A673 (cell line): ENCODE data around the gene CPNE9. TPM values are rescaled to one million over a fixed set of nuclear protein-coding genes. Genes with fewer than 3 reads are reported as not detected.

Source experiments
- BruUV-seq: library from RNA; stranded (reverse); fragments of 400-500 nt; replicated peaks from 2 replicates; lab custom pipeline; 2021; lab: Mats Ljungman, UMichigan
- CTCF ChIA-PET: fragments of 300-600 bp; sonication (Branson Sonifier 250); formaldehyde crosslinking; loops from one replicate; lab custom pipeline; 2022; ENCODE audit warnings: antibody characterized with exemption; lab: Charles Lee
- POLR2A ChIA-PET: fragments of 300-600 bp; sonication (Branson Sonifier 250); formaldehyde crosslinking; loops from one replicate; lab custom pipeline; 2022; ENCODE audit warnings: antibody characterized with exemption; ENCODE audit not compliant: low non-redundant PET; lab: Charles Lee
- DNase-seq: peaks from one replicate; pipeline ENCODE4 v3.0.0-alpha.2; 2015; ENCODE audit warnings: low spot score
- H3K27ac ChIP-seq: fragments of 200-600 bp; sonication (generic); 2 replicates; pipeline ENCODE4 v1.5.1; 2016; ENCODE audit warnings: mixed run types, low read depth, mild to moderate bottlenecking, mixed read lengths, antibody characterized with exemption, low read length; ENCODE audit not compliant: poor library complexity, severe bottlenecking
- H3K27me3 ChIP-seq: fragments of 200-600 bp; sonication (generic); replicated peaks from 2 replicates; pipeline ENCODE4 v1.6.1; 2017; ENCODE audit warnings: mixed run types, low read depth, mild to moderate bottlenecking, mixed read lengths, antibody characterized with exemption, low read length; ENCODE audit not compliant: insufficient read depth, poor library complexity
- H3K36me3 ChIP-seq: fragments of 200-600 bp; sonication (generic); 2 replicates; pipeline ENCODE4 v1.6.1; 2016; ENCODE audit warnings: mixed run types, mild to moderate bottlenecking, mixed read lengths, antibody characterized with exemption, low read length; ENCODE audit not compliant: insufficient read depth, poor library complexity, severe bottlenecking
- H3K4me1 ChIP-seq: fragments of 200-600 bp; sonication (generic); 2 replicates; pipeline ENCODE4 v1.6.1; 2017; ENCODE audit warnings: mixed run types, mild to moderate bottlenecking, mixed read lengths, antibody characterized with exemption, low read length; ENCODE audit not compliant: insufficient read depth, poor library complexity, severe bottlenecking
- H3K4me3 ChIP-seq: fragments of 200-600 bp; sonication (generic); 2 replicates; pipeline ENCODE4 v1.5.1; 2016; ENCODE audit warnings: low read depth, mixed run types, mild to moderate bottlenecking, mixed read lengths, low read length; ENCODE audit not compliant: poor library complexity, severe bottlenecking
- H3K9me3 ChIP-seq: fragments of 200-600 bp; sonication (generic); 2 replicates; pipeline ENCODE4 v1.6.1; 2016; ENCODE audit warnings: mixed run types, low read depth, mild to moderate bottlenecking, mixed read lengths, antibody characterized with exemption, low read length; ENCODE audit not compliant: poor library complexity, severe bottlenecking
- EZH2 ChIP-seq: fragments of 200-600 bp; sonication (generic); IDR thresholded peaks from 2 replicates; pipeline ENCODE4 v1.6.1; 2017; ENCODE audit warnings: borderline replicate concordance, low read depth, mild to moderate bottlenecking, mixed read lengths, antibody characterized with exemption, low read length; ENCODE audit not compliant: poor library complexity, severe bottlenecking
- intact Hi-C: fragments of 100-400 bp; cut with micrococcal nuclease; formaldehyde crosslinking; loops from one replicate; pipeline ENCODE4 v1.10.0; 2022; ENCODE audit not compliant: unreplicated experiment
- total RNA-seq: library from RNA; stranded (reverse); gene quantifications from 2 replicates; pipeline ENCODE4 v1.2.3, GENCODE V29; 2021
- TF ChIP-seq, protein P1 (sequence below): fragments of 300-800, 200-600 bp; sonication (generic); conservative IDR thresholded peaks from 2 replicates; pipeline ENCODE4 v1.5.1; 2017; ENCODE audit warnings: low read depth, mild to moderate bottlenecking, antibody characterized with exemption, low read length, moderate library complexity, mixed read lengths

CPNE9 gene
- total RNA-seq, 1 experiment from 2014 or later: not detected

DNA sequence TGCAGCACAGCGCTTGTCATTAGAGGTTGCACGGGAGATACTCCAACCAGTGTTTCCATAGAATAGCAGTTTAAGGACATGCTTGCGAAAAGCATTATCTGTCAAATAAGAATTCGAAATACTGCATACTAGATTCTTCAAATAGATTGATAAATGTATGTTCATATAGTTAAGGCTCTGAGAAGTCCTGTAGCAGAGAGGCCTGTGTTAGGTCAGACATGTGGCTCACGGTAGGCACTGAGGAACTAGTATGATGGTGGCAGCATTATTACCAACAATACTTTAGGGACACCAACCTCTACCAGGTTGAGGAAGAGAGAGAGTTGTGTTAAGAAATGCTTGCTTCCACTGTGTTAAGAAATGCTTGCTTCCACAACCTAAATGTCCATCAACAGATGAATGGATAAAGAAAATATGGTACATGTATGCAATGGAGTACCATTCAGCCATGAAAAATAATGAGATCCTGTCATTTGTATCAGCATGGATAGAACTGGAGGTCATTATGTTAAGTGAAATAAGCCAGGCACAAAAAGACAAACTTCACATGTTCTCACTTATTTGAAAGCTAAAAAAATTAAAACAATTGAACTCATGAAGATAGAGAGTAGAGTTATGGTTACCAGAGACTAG, 39.4 kb upstream of the CPNE9 start:
- no TSS peak for BruUV-seq
- Histone ChIP-seq H3K4me1 (no peaks in the 10 kb centered on the region), H3K36me3 (peaks cover 8% of the 10 kb centered on the region), H3K9me3 (no peaks in the 10 kb centered on the region), H3K27me3 (no peaks in the 10 kb centered on the region), H3K4me3 (no peak overlapping the region), H3K27ac (no peak overlapping the region)
- TF ChIP-seq, protein P1, sequence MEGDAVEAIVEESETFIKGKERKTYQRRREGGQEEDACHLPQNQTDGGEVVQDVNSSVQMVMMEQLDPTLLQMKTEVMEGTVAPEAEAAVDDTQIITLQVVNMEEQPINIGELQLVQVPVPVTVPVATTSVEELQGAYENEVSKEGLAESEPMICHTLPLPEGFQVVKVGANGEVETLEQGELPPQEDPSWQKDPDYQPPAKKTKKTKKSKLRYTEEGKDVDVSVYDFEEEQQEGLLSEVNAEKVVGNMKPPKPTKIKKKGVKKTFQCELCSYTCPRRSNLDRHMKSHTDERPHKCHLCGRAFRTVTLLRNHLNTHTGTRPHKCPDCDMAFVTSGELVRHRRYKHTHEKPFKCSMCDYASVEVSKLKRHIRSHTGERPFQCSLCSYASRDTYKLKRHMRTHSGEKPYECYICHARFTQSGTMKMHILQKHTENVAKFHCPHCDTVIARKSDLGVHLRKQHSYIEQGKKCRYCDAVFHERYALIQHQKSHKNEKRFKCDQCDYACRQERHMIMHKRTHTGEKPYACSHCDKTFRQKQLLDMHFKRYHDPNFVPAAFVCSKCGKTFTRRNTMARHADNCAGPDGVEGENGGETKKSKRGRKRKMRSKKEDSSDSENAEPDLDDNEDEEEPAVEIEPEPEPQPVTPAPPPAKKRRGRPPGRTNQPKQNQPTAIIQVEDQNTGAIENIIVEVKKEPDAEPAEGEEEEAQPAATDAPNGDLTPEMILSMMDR: no peak
- TF ChIP-seq EZH2: no peak
- ChIA-PET CTCF (no interaction called here), POLR2A (no interaction called here)
- no peak for DNase-seq
- intact Hi-C loops: no loop called here

DNA sequence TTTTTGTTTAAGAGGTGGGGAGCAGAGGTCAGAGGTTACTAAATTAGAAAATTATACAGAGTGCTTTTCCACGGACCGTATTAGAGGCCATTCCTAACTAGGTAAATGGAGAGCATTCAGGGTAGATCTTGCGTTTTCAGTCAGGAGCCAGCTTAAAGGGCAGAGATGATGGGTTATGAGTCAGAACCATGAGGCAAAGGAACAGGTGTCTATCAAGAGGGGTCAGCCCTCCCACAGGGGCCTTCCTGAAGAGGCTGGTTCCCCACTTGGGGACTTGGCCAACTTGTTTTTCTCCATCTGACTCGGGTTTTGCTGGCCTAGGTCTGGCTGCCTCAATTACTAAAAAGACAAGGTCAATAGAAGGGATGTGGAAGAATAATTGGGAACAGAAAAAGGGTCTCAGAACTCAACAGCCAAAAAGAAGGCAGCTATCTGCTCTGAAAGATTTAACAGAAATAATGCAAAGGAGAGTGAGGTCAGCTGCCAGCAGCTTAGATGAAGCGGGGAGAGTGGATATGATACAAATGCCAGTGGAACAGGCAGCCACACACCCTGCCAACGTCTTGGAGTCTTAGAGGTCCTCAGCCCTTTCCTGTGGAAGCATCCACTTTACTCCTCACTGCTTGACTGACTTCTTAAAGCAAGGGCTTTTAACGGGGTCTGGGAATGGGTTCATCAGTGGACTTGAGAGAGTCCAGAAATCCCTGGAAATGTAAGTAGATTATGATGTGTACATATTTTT, 36.8 kb upstream of the CPNE9 start:
- Histone ChIP-seq H3K27me3 (no peaks in the 10 kb centered on the region), H3K36me3 (peaks cover 21% of the 10 kb centered on the region), H3K4me3 (no peak overlapping the region), H3K9me3 (no peaks in the 10 kb centered on the region), H3K27ac (no peak overlapping the region), H3K4me1 (no peaks in the 10 kb centered on the region)
- no peak for DNase-seq
- intact Hi-C loops: no loop called here
- POLR2A ChIA-PET: no interaction called here
- CTCF ChIA-PET: no interaction called here
- TF ChIP-seq, protein P1: no peak
- TSS peak; percentile 19 for BruUV-seq

DNA sequence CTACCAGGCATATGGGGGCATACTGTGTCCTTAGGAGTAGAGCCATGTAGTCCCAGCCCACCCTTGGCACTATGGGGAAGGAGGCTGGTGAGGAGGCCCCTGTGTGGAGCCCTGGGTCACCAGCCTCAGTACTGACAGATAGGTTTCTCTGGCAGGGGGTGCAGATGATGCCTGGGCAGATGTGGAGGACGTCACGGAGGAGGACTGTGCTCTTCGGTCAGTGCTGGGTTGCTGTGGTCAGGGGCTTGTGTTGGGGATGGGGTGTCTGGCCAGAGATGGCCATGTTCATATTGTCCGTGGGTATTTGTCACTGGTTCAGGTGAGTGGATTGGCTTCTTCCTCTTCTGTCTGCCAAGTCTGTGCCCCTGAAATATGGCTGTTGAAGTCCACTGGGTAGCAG, 34.4 kb upstream of the CPNE9 start:
- Histone ChIP-seq H3K27me3 (no peaks in the 10 kb centered on the region), H3K4me3 (no peak overlapping the region), H3K36me3 (peaks cover 38% of the 10 kb centered on the region), H3K9me3 (no peaks in the 10 kb centered on the region), H3K4me1 (no peaks in the 10 kb centered on the region), H3K27ac (no peak overlapping the region)
- intact Hi-C loops: no loop called here
- ChIA-PET CTCF (no interaction called here), POLR2A (no interaction called here)
- BruUV-seq: no TSS peak
- DNase-seq: no peak
- TF ChIP-seq, protein P1: no peak
- TF ChIP-seq EZH2: no peak
